Colonic mucosa (tissue), 4 donors: ENCODE data around the gene PXMP2. TPM values are rescaled to one million over a fixed set of nuclear protein-coding genes. Genes with fewer than 3 reads are reported as not detected.

ENCODE experiments used
- DNase-seq: peaks from one replicate; pipeline ENCODE4 v3.0.0-alpha.2; 2020
- H3K27ac ChIP-seq: fragments of 200-600 bp; one replicate; pipeline ENCODE4 v1.8.0; 2021
- H3K27me3 ChIP-seq: fragments of 200-600 bp; one replicate; pipeline ENCODE4 v1.8.0; 2021
- H3K36me3 ChIP-seq: fragments of 200-600 bp; one replicate; pipeline ENCODE4 v1.8.0; 2021
- H3K4me1 ChIP-seq: fragments of 200-600 bp; one replicate; pipeline ENCODE4 v1.8.0; 2021; ENCODE audit warnings: mild to moderate bottlenecking
- H3K4me3 ChIP-seq: fragments of 200-600 bp; one replicate; pipeline ENCODE4 v1.8.0; 2021
- H3K9ac ChIP-seq, 2 donors: one replicate each; pipeline ENCODE4 v1.7.0; 2013; ENCODE audit warnings: control low read depth in 2 of 2, low read depth in 2 of 2, low read length in 2 of 2
- H3K9me3 ChIP-seq: fragments of 200-600 bp; one replicate; pipeline ENCODE4 v1.8.0; 2021
- intact Hi-C: fragments of 100-400 bp; cut with DNase I; formaldehyde crosslinking; loops from one replicate; pipeline ENCODE4 v1.14.1; 2022
- total RNA-seq, 2 donors: library from RNA; stranded (reverse); fragmentation: NEBNext Ultra II Directional in 1 of 2; extraction: Animal tissue kit (Norgen Biotek cat#: 25700) in 1 of 2; gene quantifications; one replicate each; pipeline ENCODE4 v1.2.1, GENCODE V29; 2021
- TF ChIP-seq, protein P1 (sequence below): fragments of 200-600 bp; IDR thresholded peaks from one replicate; pipeline ENCODE4 v1.8.0; 2022; ENCODE audit warnings: antibody characterized with exemption, mild to moderate bottlenecking
- donor health status: healthy.
- donor health status: DM: no; HTN: no; CAD: no.
- donor health status: DM: no; HTN: no; CAD: no.

Gene PXMP2
- total RNA-seq, 2 donors from 2014 or later = 64.1 to 82.7 TPM

DNA sequence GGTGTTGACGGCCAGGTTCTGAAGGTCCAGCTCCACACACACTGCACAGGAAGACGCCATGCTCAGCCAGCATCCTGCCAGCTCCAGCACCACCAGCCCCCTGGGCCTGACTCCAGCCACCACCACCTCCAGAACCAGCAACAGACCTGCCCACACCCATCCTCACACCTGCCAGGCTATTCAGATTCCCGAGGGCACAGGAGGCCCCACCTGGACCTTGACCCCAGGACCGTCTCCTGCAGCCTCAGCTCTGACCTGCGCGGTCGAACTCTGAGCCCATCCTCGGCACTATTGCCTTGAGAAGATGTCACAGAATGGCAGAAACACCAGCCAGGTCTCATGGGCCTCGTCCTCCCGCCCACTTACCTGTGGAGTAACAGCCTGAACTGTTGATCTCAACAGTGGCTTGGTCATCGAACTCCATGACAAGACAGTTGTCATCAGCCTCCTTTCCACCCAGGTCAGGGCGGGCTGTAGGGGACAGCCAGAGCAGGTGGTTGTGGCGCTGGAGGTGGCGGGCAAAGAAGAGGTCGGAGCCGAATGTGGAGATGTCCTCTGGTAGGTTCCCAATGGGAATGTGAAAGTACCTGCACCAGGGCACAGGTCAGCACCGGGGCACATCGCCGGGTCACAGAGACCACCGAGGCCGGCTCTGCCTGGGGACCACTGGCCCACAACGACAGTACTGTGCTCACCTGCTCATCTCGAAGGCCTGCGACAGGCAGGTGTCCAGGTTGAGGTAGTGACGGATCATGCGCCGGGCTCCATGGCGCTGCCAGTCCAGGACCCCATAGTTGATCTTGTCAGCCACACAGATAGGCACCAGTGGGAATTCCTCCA is 45.4 kb upstream of the PXMP2 start:
- H3K36me3 ChIP-seq = no peaks in the 10 kb centered on the region

DNA sequence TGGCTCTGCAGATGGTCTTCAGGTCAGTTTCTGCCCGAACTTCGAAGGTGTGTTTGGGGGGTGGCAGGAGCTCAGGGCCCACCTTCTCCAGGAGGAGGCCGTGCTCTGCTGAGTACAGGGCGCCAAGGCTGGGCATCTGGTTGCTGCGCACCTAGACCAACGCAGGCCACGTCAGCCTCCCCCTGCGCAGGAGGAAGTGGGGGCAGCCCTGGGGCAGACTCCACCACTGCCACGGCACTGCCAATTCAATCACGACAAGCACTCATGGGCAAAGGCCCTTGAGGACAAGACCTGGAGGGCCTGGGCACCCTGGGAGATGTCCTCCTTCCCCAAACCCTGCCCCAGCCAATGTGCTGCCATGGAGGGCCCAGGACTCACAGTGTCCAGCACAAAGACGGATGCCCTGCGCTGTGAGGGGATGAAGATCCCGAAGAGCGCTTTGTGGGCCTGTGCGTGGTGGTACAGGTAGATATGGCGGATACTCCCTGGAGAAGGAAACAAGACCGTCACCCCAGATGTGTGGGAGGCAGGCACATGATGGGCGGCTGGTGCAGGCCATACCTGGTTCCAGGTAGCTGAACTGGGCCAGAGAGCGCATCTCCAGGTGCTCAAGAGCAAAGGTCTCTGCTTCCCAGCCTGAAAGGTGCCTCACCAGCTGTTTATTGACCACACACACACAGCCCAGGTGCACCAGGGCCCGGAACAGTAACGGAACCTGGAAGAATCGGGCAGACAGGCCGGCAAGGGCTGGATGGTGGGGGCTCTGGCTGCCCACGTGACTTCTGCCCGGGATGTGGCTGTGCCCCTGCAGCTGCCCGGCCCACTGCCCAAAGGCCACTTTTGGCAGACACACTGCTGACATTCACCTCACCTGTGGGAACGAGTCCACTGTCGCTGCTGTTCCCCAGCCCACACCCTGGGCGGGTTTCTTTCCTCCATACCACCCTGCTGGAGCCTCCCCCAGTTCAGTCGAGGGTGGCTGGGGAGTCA is 44.2 kb upstream of the PXMP2 start:
- Histone ChIP-seq H3K9me3 (no peaks in the 10 kb centered on the region), H3K36me3 (no peaks in the 10 kb centered on the region), H3K27ac (no peak overlapping the region), H3K4me3 (no peak overlapping the region), H3K9ac (no peak overlapping the region), H3K4me1 (no peaks in the 10 kb centered on the region), H3K27me3 (no peaks in the 10 kb centered on the region)
- TF ChIP-seq, protein P1, sequence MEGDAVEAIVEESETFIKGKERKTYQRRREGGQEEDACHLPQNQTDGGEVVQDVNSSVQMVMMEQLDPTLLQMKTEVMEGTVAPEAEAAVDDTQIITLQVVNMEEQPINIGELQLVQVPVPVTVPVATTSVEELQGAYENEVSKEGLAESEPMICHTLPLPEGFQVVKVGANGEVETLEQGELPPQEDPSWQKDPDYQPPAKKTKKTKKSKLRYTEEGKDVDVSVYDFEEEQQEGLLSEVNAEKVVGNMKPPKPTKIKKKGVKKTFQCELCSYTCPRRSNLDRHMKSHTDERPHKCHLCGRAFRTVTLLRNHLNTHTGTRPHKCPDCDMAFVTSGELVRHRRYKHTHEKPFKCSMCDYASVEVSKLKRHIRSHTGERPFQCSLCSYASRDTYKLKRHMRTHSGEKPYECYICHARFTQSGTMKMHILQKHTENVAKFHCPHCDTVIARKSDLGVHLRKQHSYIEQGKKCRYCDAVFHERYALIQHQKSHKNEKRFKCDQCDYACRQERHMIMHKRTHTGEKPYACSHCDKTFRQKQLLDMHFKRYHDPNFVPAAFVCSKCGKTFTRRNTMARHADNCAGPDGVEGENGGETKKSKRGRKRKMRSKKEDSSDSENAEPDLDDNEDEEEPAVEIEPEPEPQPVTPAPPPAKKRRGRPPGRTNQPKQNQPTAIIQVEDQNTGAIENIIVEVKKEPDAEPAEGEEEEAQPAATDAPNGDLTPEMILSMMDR = no peak
- no peak for DNase-seq
- intact Hi-C loops = no loop called here

More for the DNA sequence above, 45.4 kb upstream of the PXMP2 start:
- Histone ChIP-seq H3K4me3 (no peak overlapping the region), H3K27ac (no peak overlapping the region), H3K27me3 (no peaks in the 10 kb centered on the region), H3K9me3 (no peaks in the 10 kb centered on the region), H3K9ac (no peak overlapping the region), H3K4me1 (no peaks in the 10 kb centered on the region)
- TF ChIP-seq, protein P1 = no peak
- intact Hi-C loops = no loop called here
- DNase-seq = no peak

DNA sequence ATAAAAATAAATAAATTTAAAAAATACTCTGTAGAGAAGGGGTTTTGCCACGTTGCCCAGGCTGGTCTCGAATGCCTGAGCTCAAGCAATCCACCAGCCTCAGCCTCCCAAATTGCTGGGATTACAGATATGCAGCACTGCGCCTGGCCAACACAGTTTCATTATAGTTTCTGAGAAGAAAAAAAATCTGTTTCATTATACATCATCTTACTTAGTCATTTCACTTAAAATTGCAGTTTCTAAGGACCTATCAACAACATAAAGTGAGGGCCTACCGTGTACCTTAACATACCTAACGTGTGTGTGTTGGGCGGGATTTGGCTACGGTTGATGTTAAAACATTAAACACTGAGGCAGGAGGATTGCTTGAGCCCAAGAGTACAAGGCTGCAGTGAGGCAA is 40.5 kb upstream of the PXMP2 start:
- H3K27ac ChIP-seq = no peak overlapping the region

DNA sequence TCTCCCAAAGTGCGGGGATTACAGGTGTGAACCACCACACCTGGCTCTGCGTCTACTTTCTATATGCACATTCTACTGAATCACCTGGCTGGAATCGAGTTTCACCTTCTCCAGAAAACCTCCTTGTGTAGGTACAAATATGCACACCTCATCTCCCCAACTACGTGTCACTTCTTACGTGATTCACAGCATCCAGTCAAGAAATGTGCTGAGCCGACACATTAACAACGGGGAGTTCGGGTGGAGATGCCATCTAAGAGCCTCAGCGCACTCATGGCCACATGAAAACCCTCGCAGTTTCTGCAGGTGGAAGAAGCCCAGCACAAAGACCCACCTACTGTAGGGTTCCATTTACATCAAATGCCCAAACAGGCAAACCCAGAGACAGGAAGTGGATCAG is 39.5 kb upstream of the PXMP2 start:
- H3K36me3 ChIP-seq = no peaks in the 10 kb centered on the region
- DNase-seq = no peak
- no peak overlapping the region for H3K27ac ChIP-seq
- H3K27me3 ChIP-seq = no peaks in the 10 kb centered on the region
- H3K9me3 ChIP-seq = no peaks in the 10 kb centered on the region
- TF ChIP-seq, protein P1 = no peak
- H3K4me1 ChIP-seq = no peaks in the 10 kb centered on the region
- no peak overlapping the region for H3K4me3 ChIP-seq
- intact Hi-C loops = no loop called here
- H3K9ac ChIP-seq = no peak overlapping the region

More for the DNA sequence above, 40.5 kb upstream of the PXMP2 start:
- H3K4me1 ChIP-seq = no peaks in the 10 kb centered on the region
- no peak overlapping the region for H3K9ac ChIP-seq
- no peaks in the 10 kb centered on the region for H3K9me3 ChIP-seq
- H3K36me3 ChIP-seq = no peaks in the 10 kb centered on the region
- TF ChIP-seq, protein P1 = no peak
- H3K4me3 ChIP-seq = no peak overlapping the region
- intact Hi-C loops = no loop called here
- no peak for DNase-seq
- H3K27me3 ChIP-seq = no peaks in the 10 kb centered on the region

DNA sequence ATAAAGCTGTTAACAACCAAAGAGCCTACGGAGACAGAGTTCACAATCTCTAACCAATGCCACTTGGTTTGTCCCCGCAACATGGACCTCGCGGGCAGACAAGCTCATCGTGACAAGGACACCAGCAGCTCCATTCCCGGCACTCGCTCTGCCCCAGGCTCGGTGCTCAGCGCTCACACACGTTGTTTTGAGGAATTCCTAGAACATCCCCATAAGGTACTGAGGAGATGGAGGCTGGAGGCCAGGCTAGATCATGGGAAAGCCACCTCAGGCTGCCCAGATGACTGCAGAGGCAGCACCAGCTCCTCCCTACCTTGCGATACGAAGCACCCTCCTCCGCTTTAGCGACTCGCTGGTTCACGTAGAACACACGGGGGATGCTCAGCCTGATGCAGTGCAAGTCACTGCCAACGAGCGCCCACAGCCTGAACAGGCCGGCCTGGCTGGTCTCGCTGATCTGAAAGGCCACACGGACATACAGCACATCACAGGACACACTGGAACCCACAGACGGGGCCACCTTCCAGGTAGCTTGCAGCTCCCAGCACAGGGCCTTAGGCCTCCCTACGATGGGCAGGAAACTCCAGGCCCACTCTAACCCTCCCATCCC is 38.7 kb upstream of the PXMP2 start:
- no peak for DNase-seq
- Histone ChIP-seq H3K4me1 (no peaks in the 10 kb centered on the region), H3K9me3 (no peaks in the 10 kb centered on the region), H3K27me3 (no peaks in the 10 kb centered on the region), H3K9ac (no peak overlapping the region), H3K27ac (no peak overlapping the region), H3K36me3 (no peaks in the 10 kb centered on the region), H3K4me3 (no peak overlapping the region)
- TF ChIP-seq, protein P1 = no peak
- intact Hi-C loops = no loop called here
